ENCODE data around the gene ACAP1.
"Not testable (repeated sequence)": the region's sequence is repeated elsewhere in the genome, so short reads cannot be mapped to it uniquely, and the experiment has no call there.

The ACAP1 gene

GRCh38 chr17:7334938-7335538 lies 1.3 kb upstream of the ACAP1 start:
- Histone ChIP-seq H3K4me1 (peaks cover 0 to 9% (median 7%) of the 10 kb centered on the region in 4 donors), H3K27ac (no peak overlapping the region), H3K27me3 (peaks cover 0 to 59% of the 10 kb centered on the region in 2 donors), H3K36me3 (no peaks in the 10 kb centered on the region), H3K9me3 (no peaks in the 10 kb centered on the region), H3K4me3 (no peak overlapping the region)
- DNase-seq, result no peak
- intact Hi-C loops (cut with DNase I; ENCODE audit: low total_unique reads), result no loop called here
- TF ChIP-seq, protein P1, sequence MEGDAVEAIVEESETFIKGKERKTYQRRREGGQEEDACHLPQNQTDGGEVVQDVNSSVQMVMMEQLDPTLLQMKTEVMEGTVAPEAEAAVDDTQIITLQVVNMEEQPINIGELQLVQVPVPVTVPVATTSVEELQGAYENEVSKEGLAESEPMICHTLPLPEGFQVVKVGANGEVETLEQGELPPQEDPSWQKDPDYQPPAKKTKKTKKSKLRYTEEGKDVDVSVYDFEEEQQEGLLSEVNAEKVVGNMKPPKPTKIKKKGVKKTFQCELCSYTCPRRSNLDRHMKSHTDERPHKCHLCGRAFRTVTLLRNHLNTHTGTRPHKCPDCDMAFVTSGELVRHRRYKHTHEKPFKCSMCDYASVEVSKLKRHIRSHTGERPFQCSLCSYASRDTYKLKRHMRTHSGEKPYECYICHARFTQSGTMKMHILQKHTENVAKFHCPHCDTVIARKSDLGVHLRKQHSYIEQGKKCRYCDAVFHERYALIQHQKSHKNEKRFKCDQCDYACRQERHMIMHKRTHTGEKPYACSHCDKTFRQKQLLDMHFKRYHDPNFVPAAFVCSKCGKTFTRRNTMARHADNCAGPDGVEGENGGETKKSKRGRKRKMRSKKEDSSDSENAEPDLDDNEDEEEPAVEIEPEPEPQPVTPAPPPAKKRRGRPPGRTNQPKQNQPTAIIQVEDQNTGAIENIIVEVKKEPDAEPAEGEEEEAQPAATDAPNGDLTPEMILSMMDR (IDR thresholded peaks at IDR 0.05), result no peak

GRCh38 chr17:7335765-7336164 lies 564 bp upstream of the ACAP1 start:
- H3K27ac ChIP-seq; H3K4me1 ChIP-seq; intact Hi-C loops (cut with DNase I; ENCODE audit: low total_unique reads); H3K4me3 ChIP-seq; DNase-seq; H3K36me3 ChIP-seq; H3K9me3 ChIP-seq: not testable (repeated sequence)
- H3K27me3 ChIP-seq, result peaks cover 0 to 61% of the 10 kb centered on the region in 2 donors

DNA sequence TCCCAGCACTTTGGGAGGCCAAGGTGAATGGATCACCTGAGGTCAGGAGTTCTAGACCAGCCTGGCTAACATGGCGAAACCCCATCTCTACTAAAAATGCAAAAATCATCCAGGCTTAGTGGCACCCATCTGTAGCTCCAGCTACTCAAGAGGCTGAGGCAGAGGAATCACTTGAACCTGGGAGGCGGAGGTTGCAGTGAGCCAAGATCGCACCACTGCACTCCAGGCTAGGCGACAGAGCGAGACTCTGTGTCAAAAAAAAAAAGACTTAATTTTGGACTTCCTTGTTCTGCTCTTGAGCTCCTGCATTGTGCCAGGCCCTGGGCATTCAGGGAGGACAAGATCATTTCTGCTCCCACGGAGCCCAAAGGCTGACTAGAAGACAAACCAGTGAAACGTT lies 1.3 kb downstream of the ACAP1 start:
- H3K27ac ChIP-seq; DNase-seq; H3K9me3 ChIP-seq; intact Hi-C loops (cut with DNase I; ENCODE audit: low total_unique reads); H3K4me3 ChIP-seq; H3K4me1 ChIP-seq; H3K36me3 ChIP-seq: not testable (repeated sequence)
- H3K27me3 ChIP-seq, result peaks cover 0 to 74% of the 10 kb centered on the region in 2 donors

- TF ChIP-seq, protein P1 (IDR thresholded peaks at IDR 0.05), result no peak
- peaks cover 0 to 61% of the 10 kb centered on the region in 2 donors for H3K27me3 ChIP-seq
- no peak overlapping the region for H3K27ac ChIP-seq
- no peaks in the 10 kb centered on the region for H3K4me1 ChIP-seq
- intact Hi-C loops (cut with DNase I; ENCODE audit: low total_unique reads), result loop anchor here (10.0 kb wide), 1 partner anchor 85 kb away; the partner anchor contains the start of genes CTDNEP1 and ELP5
- no peaks in the 10 kb centered on the region for H3K36me3 ChIP-seq
- no peaks in the 10 kb centered on the region for H3K9me3 ChIP-seq
- DNase-seq, result no peak
- H3K4me3 ChIP-seq, result no peak overlapping the region
These were observed 3.9 kb downstream of the ACAP1 start for GRCh38 chr17:7340179-7340578.

- TF ChIP-seq, protein P1 (IDR thresholded peaks at IDR 0.05), result no peak
- no peaks in the 10 kb centered on the region for H3K4me1 ChIP-seq
- DNase-seq, result no peak
- H3K9me3 ChIP-seq, result no peaks in the 10 kb centered on the region
- H3K27me3 ChIP-seq, result peaks cover 0 to 44% of the 10 kb centered on the region in 2 donors
- no peaks in the 10 kb centered on the region for H3K36me3 ChIP-seq
- no peak overlapping the region for H3K27ac ChIP-seq
- intact Hi-C loops (cut with DNase I; ENCODE audit: low total_unique reads), result loop anchor here (10.0 kb wide), 1 partner anchor 87 kb away; the partner anchor contains the start of genes CTDNEP1 and ELP5
- H3K4me3 ChIP-seq, result no peak overlapping the region
These were observed 5.5 kb downstream of the ACAP1 start for GRCh38 chr17:7341842-7342241.

GRCh38 chr17:7343250-7343649 lies 6.9 kb downstream of the ACAP1 start:
- H3K4me3 ChIP-seq, result no peak overlapping the region
- H3K27me3 ChIP-seq, result peaks cover 0 to 37% of the 10 kb centered on the region in 2 donors
- H3K4me1 ChIP-seq, result peaks cover 0 to 6% (median 0%) of the 10 kb centered on the region in 4 donors
- intact Hi-C loops (cut with DNase I; ENCODE audit: low total_unique reads), result loop anchor here (10.0 kb wide), 1 partner anchor 88 kb away; the partner anchor contains the start of genes CTDNEP1 and ELP5
- H3K27ac ChIP-seq, result no peak overlapping the region
- no peaks in the 10 kb centered on the region for H3K9me3 ChIP-seq
- DNase-seq, result no peak
- no peaks in the 10 kb centered on the region for H3K36me3 ChIP-seq
- TF ChIP-seq, protein P1 (IDR thresholded peaks at IDR 0.05), result no peak

Measured in tibial artery (tissue), 4 donors.